Keratinocyte (primary cell): ENCODE measurements around the gene CFAP61. TPM values are rescaled to one million over a fixed set of nuclear protein-coding genes. Genes with fewer than 3 reads are reported as not detected.

Experiments
- DNase-seq: peaks from one replicate; pipeline ENCODE4 v3.0.0-alpha.2; 2011; ENCODE audit warnings: low read depth, missing footprints, low spot score
- FAIRE-seq: peaks from 2 replicates; lab custom pipeline; 2011; peaks lifted over from hg19 to GRCh38; lab: Jason Lieb, UNC
- H2AFZ ChIP-seq: 2 replicates; pipeline ENCODE4 v1.6.0; 2012; ENCODE audit warnings: low read length, control low read depth, inconsistent platforms; ENCODE audit not compliant: control insufficient read depth
- H3K27ac ChIP-seq: 2 replicates; pipeline ENCODE4 v1.5.1; 2011; ENCODE audit warnings: low read length; ENCODE audit not compliant: control insufficient read depth, insufficient read depth
- H3K27me3 ChIP-seq: 3 replicates; pipeline ENCODE4 v1.6.0; 2011; ENCODE audit warnings: low read length; ENCODE audit not compliant: control insufficient read depth, insufficient read depth; ENCODE audit errors: extremely low read depth
- H3K36me3 ChIP-seq, 2 experiments: 2 replicates in 1 of 2; 3 replicates in 1 of 2; pipeline ENCODE4 v1.5.1; 2011; ENCODE audit warnings: low read length in 2 of 2, mild to moderate bottlenecking in 1 of 2; ENCODE audit not compliant: control insufficient read depth in 2 of 2, insufficient read depth in 2 of 2; ENCODE audit errors: extremely low read depth in 1 of 2
- H3K4me1 ChIP-seq: 3 replicates; pipeline ENCODE4 v1.5.1; 2011; ENCODE audit warnings: low read length; ENCODE audit not compliant: control insufficient read depth, insufficient read depth; ENCODE audit errors: extremely low read depth
- H3K4me2 ChIP-seq: 3 replicates; pipeline ENCODE4 v1.6.0; 2011; ENCODE audit warnings: low read depth, low read length; ENCODE audit not compliant: control insufficient read depth, insufficient read depth; ENCODE audit errors: extremely low read depth
- H3K4me3 ChIP-seq, 3 experiments: fragments of 200-600 bp in 1 of 3; sonication (generic) in 1 of 3; 2 replicates in 2 of 3; 3 replicates in 1 of 3; pipeline ENCODE4 v1.5.1; 2011 to 2016; ENCODE audit warnings: low read length in 3 of 3, mild to moderate bottlenecking in 3 of 3, control low read depth in 2 of 3, inconsistent platforms in 1 of 3, low read depth in 1 of 3, mixed read lengths in 1 of 3, mixed run types in 1 of 3, moderate library complexity in 1 of 3; ENCODE audit not compliant: control insufficient read depth in 2 of 3, insufficient read depth in 2 of 3; ENCODE audit errors: extremely low read depth in 1 of 3
- H3K79me2 ChIP-seq: 2 replicates; pipeline ENCODE4 v1.6.0; 2012; ENCODE audit warnings: low read length; ENCODE audit not compliant: control insufficient read depth, insufficient read depth
- H3K9ac ChIP-seq: 3 replicates; pipeline ENCODE4 v1.6.0; 2011; ENCODE audit warnings: low read length; ENCODE audit not compliant: control insufficient read depth, insufficient read depth; ENCODE audit errors: extremely low read depth
- H3K9me1 ChIP-seq: 3 replicates; pipeline ENCODE4 v1.6.0; 2011; ENCODE audit warnings: low read length; ENCODE audit not compliant: control insufficient read depth, insufficient read depth; ENCODE audit errors: extremely low read depth
- H3K9me3 ChIP-seq: 2 replicates; pipeline ENCODE4 v1.5.1; 2012; ENCODE audit warnings: low read depth, low read length; ENCODE audit not compliant: control insufficient read depth
- H4K20me1 ChIP-seq: 3 replicates; pipeline ENCODE4 v1.6.0; 2011; ENCODE audit warnings: low read length; ENCODE audit not compliant: control insufficient read depth, insufficient read depth; ENCODE audit errors: extremely low read depth
- CTCF ChIP-seq, 3 experiments: IDR thresholded peaks in 1 of 3; conservative IDR thresholded peaks in 1 of 3; optimal IDR thresholded peaks in 1 of 3; 2 replicates in 2 of 3; 3 replicates in 1 of 3; pipeline versions ENCODE3 to v1.5.1; 2011; ENCODE audit warnings: low read length in 3 of 3, mild to moderate bottlenecking in 3 of 3, moderate library complexity in 2 of 3, control low read depth in 1 of 3, inconsistent platforms in 1 of 3; ENCODE audit not compliant: insufficient read depth in 2 of 3; ENCODE audit errors: extremely low read depth in 1 of 3
- EZH2 ChIP-seq: IDR thresholded peaks from one replicate; pipeline ENCODE4 v1.6.1; 2012; ENCODE audit warnings: inconsistent platforms, mild to moderate bottlenecking, low read length, moderate library complexity
- dilution Hi-C: fragments of 300-500 bp; cut with MboI; formaldehyde crosslinking; loops from one replicate; pipeline ENCODE4 v1.7.0; 2020; ENCODE audit warnings: low sequenced_read_pairs; ENCODE audit not compliant: extremely low pct_ligation_motif_present
- polyA plus RNA-seq, 5 experiments: library from polyadenylated mRNA; depleted of rRNA in 3 of 5; stranded (reverse) in 3 of 5; stranded (forward) in 1 of 5; unstranded in 1 of 5; fragments of >200 nt; gene quantifications; 1 replicate in 1 of 5; 2 replicates in 3 of 5; 3 replicates in 1 of 5; pipeline versions ENCODE4 v1.2.1 to v1.2.3, GENCODE V29; 2011 to 2012; ENCODE audit warnings: missing spikeins in 2 of 5, low read depth in 1 of 5, low replicate concordance in 1 of 5

Gene CFAP61
- polyA plus RNA-seq, 1 donor (not counting 4 experiments of a cell fraction or from before 2014, with no cell fraction given) = 0.25 TPM

GRCh38 chr20:20094410-20094809, 42.1 kb downstream of the CFAP61 start:
- H2AFZ ChIP-seq = no peak overlapping the region
- H3K9me1 ChIP-seq = no peaks in the 10 kb centered on the region
- H3K4me3 ChIP-seq = no peak overlapping the region
- H3K9ac ChIP-seq = no peak overlapping the region
- TF ChIP-seq EZH2 = no peak
- no peak for TF ChIP-seq CTCF (optimal IDR thresholded peaks at IDR 0.05 in 1 of 3, IDR thresholded peaks at IDR 0.05 in 1 of 3, conservative IDR thresholded peaks at IDR 0.05 in 1 of 3; ENCODE audit: extremely low read depth in 1 of 3, insufficient read depth in 2 of 3, low read length in 3 of 3)
- no peaks in the 10 kb centered on the region for H3K79me2 ChIP-seq
- FAIRE-seq (no peak), DNase-seq (no peak)
- no peak overlapping the region for H3K27ac ChIP-seq
- H3K4me1 ChIP-seq = no peaks in the 10 kb centered on the region
- dilution Hi-C loops = no loop called here
- H3K36me3 ChIP-seq = no peaks in the 10 kb centered on the region
- no peaks in the 10 kb centered on the region for H3K27me3 ChIP-seq
- no peaks in the 10 kb centered on the region for H4K20me1 ChIP-seq
- no peaks in the 10 kb centered on the region for H3K9me3 ChIP-seq
- H3K4me2 ChIP-seq = no peak overlapping the region

- dilution Hi-C loops = no loop called here
- Histone ChIP-seq H3K27me3 (no peaks in the 10 kb centered on the region), H3K79me2 (no peaks in the 10 kb centered on the region), H3K4me2 (no peak overlapping the region), H2AFZ (no peak overlapping the region), H3K4me1 (no peaks in the 10 kb centered on the region), H4K20me1 (no peaks in the 10 kb centered on the region), H3K36me3 (no peaks in the 10 kb centered on the region), H3K27ac (no peak overlapping the region), H3K4me3 (no peak overlapping the region), H3K9me3 (no peaks in the 10 kb centered on the region), H3K9me1 (no peaks in the 10 kb centered on the region), H3K9ac (no peak overlapping the region)
- no peak for TF ChIP-seq EZH2
- no peak for TF ChIP-seq CTCF (optimal IDR thresholded peaks at IDR 0.05 in 1 of 3, IDR thresholded peaks at IDR 0.05 in 1 of 3, conservative IDR thresholded peaks at IDR 0.05 in 1 of 3; ENCODE audit: extremely low read depth in 1 of 3, insufficient read depth in 2 of 3, low read length in 3 of 3)
- no peak for DNase-seq
- FAIRE-seq = no peak
Observed at GRCh38 chr20:20095114-20095872, 43.0 kb downstream of the CFAP61 start.
